ENCODE results near the gene CCDC141.

The CCDC141 gene

DNA sequence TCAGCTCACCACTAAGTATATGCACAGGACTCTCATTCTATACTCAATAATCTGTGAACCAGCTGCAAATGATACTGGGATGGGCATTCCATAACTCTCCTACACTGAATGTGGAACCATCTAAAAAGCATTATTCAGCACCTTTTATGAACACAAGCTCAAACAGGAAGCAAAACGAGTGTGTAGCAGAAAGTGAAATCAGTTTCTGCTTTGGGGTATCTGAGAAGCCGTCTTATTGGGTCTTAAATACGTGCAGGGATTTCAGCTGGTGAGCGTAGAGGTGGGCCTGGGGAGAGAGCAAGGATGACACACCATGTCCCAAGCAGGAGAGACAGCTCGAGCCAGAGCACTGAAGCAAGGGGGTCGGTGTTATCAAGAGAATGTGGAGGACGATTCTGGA lies 122.8 kb downstream of the CCDC141 start:
- TF ChIP-seq POLR2A (IDR thresholded peaks at IDR 0.05; ENCODE audit: low read length) (no peak), GATA1 (IDR thresholded peaks at IDR 0.05; ENCODE audit: low read depth, low read length) (no peak)
- DNase-seq: no peak

DNA sequence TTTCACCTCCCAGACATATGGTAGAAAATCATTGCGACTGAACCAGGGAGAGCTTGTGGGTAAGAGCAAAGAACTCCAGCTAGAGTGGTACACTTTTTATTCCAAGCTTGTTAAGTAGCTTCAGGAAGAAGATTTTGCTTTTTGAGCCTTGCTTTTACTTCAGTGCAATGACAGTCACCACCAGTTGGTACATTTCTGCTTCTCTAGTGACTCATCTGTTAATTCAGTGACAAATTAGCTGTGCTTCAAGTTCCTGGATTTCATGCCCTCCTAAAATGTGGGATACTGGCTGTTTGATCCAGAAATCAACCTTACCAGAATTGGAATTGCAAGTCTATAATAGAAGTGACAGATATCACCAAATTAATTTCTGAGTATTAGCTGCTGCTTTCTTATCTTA lies 125.1 kb downstream of the CCDC141 start:
- TF ChIP-seq GATA1 (IDR thresholded peaks at IDR 0.05; ENCODE audit: low read depth, low read length) (no peak), POLR2A (IDR thresholded peaks at IDR 0.05; ENCODE audit: low read length) (no peak)
- no peak for DNase-seq

- TF ChIP-seq POLR2A (IDR thresholded peaks at IDR 0.05; ENCODE audit: low read length) (no peak), GATA1 (IDR thresholded peaks at IDR 0.05; ENCODE audit: low read depth, low read length) (no peak)
- DNase-seq: no peak
Observed at GRCh38 chr2:178923546-178923945, 126.4 kb downstream of the CCDC141 start.

GRCh38 chr2:178920916-178921513 lies 128.9 kb downstream of the CCDC141 start:
- DNase-seq: no peak
- TF ChIP-seq GATA1 (IDR thresholded peaks at IDR 0.05; ENCODE audit: low read depth, low read length) (no peak), POLR2A (IDR thresholded peaks at IDR 0.05; ENCODE audit: low read length) (no peak)

GRCh38 chr2:178917555-178917954 lies 132.4 kb downstream of the CCDC141 start:
- TF ChIP-seq GATA1 (IDR thresholded peaks at IDR 0.05; ENCODE audit: low read depth, low read length): no peak
- no peak for TF ChIP-seq POLR2A (IDR thresholded peaks at IDR 0.05; ENCODE audit: low read length)
- DNase-seq: no peak

DNA sequence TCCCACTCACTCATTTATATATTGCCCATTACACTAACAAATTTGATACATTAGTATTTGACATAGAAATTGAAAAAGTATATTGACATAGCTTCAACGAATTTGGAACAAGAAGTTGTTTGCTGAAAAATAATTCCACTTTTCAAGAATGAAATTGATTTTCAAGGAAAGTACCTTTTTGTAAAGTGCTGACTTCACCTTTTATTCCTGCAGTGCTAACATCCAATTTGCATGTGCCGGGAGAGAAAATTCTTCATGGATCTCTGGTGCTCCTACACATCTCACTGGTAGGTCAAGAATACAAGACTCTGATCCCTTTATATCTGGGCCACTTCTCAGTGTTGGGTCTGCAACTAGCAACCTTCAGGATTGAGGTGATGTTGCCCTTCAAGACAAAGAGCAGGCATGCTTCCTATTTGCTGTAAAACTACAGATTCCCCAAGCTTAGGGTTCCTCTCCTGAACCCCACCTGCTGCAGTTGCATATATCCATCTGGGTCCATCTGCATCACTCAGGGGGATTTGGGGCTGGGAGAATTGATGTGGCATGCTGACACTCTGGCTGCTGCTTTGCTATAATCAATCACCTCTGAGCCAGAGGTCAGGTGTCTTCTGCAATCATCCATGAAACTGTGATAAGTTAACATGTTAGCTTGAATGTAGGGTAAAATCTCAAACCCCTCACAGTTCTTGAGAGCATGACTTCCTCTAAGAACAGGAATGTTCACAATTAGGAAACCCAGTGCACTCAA lies 134.3 kb downstream of the CCDC141 start:
- no peak for DNase-seq
- no peak for TF ChIP-seq POLR2A (IDR thresholded peaks at IDR 0.05; ENCODE audit: low read length)
- no peak for TF ChIP-seq GATA1 (IDR thresholded peaks at IDR 0.05; ENCODE audit: low read depth, low read length)

DNA sequence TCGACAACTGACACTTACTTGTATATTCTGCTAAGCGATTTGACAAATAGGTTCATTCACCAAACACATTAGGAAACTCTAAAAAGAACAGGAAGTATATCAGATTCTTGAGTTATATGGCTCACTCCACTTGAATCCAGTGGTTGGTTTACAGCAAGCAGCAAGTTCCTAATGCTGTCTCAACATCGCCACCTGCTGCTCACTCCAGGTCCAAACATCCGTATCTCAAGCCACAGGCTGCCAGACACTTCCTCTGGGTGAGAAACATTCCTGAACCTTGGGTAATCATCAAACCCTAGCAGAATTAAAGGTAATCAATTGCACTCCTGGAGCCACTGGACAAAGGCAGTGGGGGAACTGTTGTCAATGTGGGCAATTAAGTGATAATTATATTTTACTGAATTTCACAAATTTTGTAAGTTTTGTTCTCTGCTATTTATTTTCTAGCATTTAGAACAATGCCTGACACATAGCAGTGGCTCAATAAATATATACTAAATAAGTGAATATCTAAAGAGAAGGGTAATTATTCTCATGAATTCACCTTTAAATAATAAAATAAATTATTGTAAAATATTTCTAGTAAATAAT lies 135.6 kb downstream of the CCDC141 start:
- peak; percentile 67 to 82 for DNase-seq
- TF ChIP-seq POLR2A (IDR thresholded peaks at IDR 0.05; ENCODE audit: low read length) (no peak), GATA1 (IDR thresholded peaks at IDR 0.05; ENCODE audit: low read depth, low read length) (no peak)

DNA sequence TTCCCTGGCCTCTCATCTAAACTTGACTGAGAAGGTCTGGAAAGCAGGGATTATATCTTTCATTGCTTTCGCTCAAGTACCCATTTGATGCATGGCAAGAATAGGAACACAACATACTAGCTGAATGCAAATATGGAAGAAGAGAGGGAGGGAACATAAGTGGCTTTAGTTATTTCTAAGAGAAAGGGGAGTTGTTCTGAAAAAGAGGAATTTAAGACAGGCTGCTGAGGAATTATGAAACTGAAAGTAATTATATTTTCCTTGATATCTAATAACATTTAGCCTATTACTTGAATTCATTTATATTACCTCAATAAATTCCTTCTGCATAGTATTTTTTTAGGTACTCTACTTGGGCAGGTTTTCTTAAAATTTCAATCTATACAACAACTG lies 136.9 kb downstream of the CCDC141 start:
- TF ChIP-seq GATA1 (IDR thresholded peaks at IDR 0.05; ENCODE audit: low read depth, low read length): no peak
- no peak for TF ChIP-seq POLR2A (IDR thresholded peaks at IDR 0.05; ENCODE audit: low read length)
- no peak for DNase-seq

GRCh38 chr2:178912416-178913048 lies 137.4 kb downstream of the CCDC141 start:
- no peak for DNase-seq
- TF ChIP-seq POLR2A (IDR thresholded peaks at IDR 0.05; ENCODE audit: low read length): no peak
- no peak for TF ChIP-seq GATA1 (IDR thresholded peaks at IDR 0.05; ENCODE audit: low read depth, low read length)

- TF ChIP-seq POLR2A (IDR thresholded peaks at IDR 0.05; ENCODE audit: low read length): no peak
- no peak for TF ChIP-seq GATA1 (IDR thresholded peaks at IDR 0.05; ENCODE audit: low read depth, low read length)
- DNase-seq: no peak
Observed at GRCh38 chr2:178911039-178911438, 138.9 kb downstream of the CCDC141 start.

GRCh38 chr2:178910005-178910404 lies 139.9 kb downstream of the CCDC141 start:
- no peak for TF ChIP-seq POLR2A (IDR thresholded peaks at IDR 0.05; ENCODE audit: low read length)
- DNase-seq: no peak

- DNase-seq: no peak
- TF ChIP-seq GATA1 (IDR thresholded peaks at IDR 0.05; ENCODE audit: low read depth, low read length) (no peak), POLR2A (IDR thresholded peaks at IDR 0.05; ENCODE audit: low read length) (no peak)
Observed at GRCh38 chr2:178909507-178909906, 140.4 kb downstream of the CCDC141 start.

DNA sequence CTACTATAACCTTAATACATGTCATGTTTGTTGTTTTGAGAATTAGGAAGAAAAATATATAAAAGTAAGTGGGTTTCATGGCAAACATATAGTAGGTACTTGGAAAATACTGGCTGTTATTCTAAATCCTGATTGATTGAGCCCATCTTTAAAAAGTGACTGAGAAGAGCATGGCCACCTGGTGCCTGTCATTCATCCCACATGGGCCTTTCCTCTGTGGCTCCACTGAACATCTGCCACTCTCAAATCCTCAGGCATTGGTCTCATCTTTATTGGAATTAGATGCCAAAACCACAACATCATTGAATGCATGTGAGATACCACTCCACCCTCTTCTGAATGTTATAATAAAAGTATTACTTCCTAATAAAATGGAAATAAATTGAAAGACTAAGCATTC lies 141.1 kb downstream of the CCDC141 start:
- TF ChIP-seq POLR2A (IDR thresholded peaks at IDR 0.05; ENCODE audit: low read length) (no peak), GATA1 (IDR thresholded peaks at IDR 0.05; ENCODE audit: low read depth, low read length) (no peak)
- DNase-seq: no peak

GRCh38 chr2:178905261-178905660 lies 144.7 kb downstream of the CCDC141 start:
- TF ChIP-seq GATA1 (IDR thresholded peaks at IDR 0.05; ENCODE audit: low read depth, low read length): no peak
- no peak for TF ChIP-seq POLR2A (IDR thresholded peaks at IDR 0.05; ENCODE audit: low read length)
- no peak for DNase-seq

All from erythroblast (primary cell).